ENCODE results near the gene SCT.

Gene SCT

DNA sequence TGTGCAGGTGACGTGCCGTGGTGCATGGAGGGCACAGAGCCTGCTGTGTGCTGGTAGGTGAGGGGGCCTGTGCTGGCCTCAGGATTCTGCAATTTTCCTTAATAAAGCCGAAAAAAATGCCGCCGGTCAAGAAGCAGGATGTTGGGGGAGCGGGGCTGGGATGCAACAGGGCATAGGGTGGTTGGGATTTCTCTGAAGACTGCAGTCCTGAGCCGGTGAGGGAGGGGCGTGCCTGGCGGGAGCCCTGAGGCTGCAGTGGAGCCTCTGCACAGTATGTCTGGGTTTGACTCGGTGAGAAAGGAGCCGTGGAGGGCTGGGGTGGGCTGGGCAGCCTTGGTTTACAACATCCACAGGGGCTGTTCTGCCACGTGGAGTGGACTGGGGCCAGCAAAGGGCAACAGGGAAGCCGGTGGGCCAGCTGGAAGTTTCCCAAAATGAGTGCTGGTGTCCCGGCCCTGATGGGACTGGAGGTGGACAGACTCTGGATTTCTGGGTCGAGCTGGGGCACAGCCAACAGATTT lies 3.6 kb downstream of the SCT start:
- DNase-seq (ENCODE audit: low read depth in 1 of 2, low spot score in 1 of 2) = no peak

DNA sequence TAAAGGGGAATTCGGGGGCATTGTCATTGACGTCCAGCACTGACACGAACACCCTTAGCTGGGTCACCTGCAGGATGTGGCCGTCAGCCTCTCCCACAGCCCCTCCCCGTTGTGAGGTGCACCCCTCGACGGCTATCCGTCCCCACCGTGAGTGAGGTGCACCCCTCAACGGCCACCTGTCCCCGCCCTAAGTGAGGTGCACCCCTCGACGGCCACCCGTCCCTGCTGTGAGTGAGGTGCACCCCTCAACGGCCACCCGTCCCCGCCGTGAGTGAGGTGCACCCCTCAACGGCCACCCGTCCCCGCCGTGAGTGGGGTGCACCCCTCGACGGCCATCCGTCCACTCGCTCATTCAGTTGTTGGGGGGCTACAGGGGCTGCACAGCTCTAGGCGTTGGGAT lies 5.1 kb downstream of the SCT start:
- DNase-seq (ENCODE audit: low read depth in 1 of 2, low spot score in 1 of 2) = no peak

DNA sequence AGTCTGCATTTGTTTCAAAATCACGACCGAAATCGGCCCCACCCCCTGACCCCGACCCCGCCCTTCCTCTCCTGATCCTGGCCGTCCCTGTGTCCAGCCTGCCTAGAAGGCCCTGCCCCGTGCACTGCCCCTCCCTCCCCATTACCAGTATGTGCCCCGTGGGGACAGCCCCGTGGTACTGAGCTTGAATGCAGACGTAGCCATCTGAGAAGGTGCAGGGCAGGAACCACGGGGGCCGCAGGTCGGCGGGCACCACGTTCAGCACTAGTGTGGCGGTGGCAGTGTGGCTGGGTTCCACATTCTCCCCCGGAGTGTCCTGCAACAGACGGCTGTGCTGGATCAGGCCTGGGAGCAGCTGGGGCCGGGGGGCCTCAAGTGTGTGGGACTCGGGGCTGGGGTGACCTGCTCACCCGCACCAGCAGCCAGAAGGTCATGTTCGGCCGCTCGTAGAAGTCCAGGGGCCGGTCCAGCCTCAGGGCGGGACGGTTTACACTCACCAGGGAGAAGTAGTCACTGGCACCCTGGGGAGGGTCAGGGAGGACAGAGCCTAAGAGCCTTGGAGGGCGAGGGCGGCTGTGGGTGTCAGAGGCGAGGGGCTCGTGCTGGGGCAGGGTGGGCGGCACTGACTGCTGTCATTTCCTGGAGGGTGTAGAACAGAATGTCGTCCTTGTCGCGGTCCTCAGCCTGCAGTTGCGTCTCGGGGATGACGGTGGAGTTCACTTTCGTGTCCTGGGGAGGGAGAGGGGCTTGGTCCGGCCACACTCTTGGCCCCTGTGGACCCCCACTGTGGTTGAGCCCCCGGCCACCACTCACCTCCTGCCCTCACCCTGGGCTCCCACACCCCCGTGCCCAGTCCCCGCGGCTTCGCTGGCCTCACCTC lies 5.8 kb downstream of the SCT start:
- no peak for DNase-seq (ENCODE audit: low read depth in 1 of 2, low spot score in 1 of 2)

DNA sequence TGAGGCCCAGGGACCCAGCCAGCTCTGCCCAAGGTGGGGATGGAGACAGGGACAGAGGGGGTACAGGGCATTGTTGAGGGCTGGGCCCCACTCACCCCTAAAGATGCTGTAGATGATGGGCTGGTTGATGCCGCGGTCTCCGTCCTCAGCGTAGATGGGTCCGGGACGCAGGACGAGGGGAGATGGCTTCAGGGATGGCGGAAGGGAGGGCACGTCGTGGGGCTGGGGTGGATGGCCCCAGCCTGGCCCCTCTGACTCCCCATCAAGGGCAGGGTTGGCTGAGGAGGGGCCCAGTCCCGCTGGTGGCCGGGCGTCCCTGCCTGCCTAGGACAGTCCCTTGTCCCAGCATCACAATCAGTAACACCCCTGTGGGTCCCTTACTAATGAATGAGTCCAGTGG lies 6.8 kb downstream of the SCT start:
- DNase-seq (ENCODE audit: low read depth in 1 of 2, low spot score in 1 of 2) = no peak

DNA sequence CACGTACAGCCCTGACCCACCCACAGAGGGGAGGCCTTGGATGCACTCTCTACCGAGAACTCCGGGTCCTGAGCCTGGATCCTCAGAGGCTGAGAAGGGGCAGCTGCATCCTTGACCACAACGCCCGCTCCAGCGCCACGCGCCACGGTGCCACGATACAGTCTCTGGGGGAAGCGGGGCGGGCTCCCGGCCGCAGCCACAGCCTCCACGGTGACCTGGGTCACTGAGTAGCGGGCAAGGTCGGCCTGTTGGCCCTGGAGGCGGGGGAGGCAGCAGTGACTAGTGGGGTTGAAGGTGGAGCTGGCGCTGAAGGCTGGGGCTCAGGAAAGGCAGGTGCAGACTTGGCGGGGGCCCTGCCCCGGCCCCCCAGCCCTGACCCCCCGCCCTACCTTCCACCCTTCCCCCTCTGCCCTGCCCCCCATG lies 7.3 kb downstream of the SCT start:
- no peak for DNase-seq (ENCODE audit: low read depth in 1 of 2, low spot score in 1 of 2)

DNA sequence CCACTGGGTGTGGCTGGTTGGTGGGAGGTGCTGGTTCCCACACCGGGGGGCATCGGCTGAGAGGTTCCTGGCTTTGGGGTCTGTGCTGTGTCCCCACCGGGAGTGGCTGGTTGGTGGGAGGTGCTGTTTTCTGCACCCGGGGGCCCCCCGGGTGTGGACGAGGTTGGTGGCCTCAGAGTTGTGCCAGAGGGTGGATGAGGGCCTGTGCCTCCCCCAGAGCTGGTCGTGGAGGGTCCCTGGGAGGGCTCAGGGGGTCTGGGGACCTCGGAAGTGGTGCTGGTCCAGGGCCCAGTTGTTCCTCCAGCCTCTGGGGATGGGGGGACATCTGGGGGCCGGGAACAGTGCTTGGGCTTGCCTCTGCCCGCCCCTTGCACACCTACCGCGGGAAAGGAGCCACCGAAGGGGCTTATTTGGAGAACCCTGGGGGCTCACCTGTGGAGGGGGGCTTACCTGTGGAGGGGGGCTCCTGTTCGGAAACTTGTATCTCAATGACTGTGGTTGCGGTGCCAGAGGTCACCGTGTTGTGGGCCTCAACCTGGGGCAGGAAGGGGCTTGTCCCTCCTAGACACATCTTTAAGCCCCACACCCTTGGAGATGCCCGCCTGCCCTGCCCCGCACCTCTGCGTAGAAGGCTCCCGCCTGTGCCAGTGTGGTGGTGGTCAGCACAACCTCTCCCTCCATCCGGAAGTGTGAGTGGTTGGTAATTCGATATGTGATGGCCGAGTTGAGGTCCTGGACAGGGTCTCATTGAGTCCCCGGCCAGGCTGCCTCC lies 7.9 kb downstream of the SCT start:
- DNase-seq (ENCODE audit: low read depth in 1 of 2, low spot score in 1 of 2) = no peak

DNA sequence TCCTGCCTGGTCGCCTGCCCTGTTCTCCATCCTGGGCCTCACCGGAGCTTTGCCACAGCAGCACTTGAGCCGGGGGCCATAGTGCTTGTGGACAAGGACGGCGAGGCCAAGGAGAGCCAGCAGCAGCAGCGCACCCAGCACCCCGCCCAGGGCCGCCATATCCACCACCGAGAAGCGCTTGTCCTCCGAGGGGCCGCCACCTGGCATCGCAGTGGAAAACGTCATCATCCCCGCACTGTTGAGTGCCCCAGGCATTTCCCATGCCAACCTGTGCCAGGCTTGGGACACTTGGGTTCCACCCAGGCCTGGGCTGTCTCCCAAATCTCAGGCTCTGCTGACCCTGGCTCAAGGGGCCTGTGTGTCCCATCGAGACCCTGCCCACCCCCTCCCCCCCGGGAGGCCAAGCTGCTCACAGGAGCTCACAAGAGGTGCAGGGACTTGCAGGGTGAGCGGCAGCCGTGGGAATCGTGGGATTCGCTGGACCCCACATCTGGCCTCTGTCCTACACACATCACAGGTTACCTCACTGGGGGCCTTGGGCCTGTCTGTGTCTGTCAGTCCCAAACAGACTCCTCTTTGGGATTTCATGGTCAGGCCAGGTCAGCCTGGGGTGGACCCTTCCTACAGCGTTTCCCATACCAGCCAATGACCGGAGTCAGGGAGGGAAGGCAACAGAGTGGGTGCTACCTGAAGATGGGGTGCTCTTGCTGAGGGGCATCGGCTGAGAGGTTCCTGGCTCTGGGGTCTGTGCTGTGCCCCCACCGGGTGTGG lies 8.9 kb downstream of the SCT start:
- DNase-seq (ENCODE audit: low read depth in 1 of 2, low spot score in 1 of 2) = no peak

DNA sequence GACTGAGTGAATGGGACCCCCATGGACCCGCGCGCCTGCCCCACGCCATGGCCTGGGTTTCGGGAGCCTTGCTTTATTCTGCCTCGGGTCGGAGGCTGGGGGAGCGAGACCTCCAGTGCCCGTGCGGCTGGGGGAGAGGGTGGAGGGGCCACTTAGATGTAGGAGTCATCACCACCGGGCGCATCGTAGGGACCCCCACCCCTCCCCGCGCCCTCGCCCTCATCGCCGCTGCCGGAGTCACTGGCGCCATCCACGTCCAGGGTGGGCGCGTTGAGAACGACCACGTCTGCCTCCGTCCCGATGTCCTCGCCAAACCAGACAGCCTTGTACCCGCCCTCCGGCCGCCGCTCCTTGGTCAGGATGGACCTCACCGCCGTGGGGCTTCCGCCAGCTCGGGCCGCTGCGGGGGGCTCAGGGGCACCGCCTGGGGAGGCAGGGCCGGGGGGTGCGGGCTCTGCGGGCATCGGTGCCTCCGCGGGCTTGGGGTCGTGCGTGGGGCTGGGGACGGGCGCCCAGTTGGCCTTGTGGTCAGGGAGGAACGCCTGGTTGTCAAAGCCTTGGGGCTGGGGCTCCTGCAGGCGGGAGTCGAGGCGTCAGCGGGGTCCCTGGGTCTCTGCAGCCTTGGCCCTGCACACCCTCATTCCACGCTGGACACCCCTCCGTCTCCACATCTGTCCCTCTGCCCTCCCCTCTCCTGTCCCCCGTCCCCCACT lies 9.6 kb downstream of the SCT start:
- no peak for DNase-seq (ENCODE audit: low read depth in 1 of 2, low spot score in 1 of 2)

DNA sequence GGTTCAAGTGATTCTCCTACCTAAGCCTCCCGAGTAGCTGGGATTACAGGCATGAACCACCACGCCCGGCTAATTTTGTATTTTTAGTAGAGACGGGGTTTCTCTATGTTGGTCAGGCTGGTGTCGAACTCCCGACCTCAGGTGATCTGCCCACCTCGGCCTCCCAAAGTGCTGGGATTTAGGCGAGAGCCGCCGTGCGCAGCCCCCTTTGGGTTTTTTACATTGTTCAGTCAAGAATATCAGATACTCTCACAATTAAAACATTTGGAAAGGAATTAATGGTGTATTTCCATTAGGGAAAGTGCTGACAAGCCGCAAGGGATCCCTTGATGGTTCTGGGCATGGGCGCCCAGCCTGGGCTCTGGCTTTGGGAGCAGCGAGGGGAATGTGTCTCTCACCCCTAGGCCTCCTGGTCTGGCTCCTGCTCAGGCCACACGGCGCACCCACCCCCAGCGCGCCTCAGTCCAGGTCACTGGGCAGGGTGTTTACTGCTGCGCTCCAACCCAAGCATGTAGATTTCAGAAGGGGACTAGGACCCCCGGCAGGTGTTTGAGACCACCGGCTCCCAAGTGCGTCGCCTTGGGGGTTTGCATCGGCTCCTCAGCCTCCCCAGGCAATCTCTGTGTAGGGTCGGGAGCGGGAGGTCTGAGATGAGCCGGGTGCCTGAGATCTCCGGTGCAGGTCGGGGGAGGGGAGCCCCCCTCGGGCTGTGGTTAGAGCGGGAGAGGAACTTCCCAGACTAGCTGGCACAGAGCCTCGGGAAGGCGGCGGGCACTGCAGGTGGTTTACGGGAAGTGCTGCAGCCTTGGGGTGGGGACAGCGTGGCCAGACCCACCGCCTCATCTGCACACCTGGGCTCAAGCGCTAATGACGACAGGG lies 10.4 kb downstream of the SCT start:
- DNase-seq (ENCODE audit: low read depth in 1 of 2, low spot score in 1 of 2) = no peak

DNA sequence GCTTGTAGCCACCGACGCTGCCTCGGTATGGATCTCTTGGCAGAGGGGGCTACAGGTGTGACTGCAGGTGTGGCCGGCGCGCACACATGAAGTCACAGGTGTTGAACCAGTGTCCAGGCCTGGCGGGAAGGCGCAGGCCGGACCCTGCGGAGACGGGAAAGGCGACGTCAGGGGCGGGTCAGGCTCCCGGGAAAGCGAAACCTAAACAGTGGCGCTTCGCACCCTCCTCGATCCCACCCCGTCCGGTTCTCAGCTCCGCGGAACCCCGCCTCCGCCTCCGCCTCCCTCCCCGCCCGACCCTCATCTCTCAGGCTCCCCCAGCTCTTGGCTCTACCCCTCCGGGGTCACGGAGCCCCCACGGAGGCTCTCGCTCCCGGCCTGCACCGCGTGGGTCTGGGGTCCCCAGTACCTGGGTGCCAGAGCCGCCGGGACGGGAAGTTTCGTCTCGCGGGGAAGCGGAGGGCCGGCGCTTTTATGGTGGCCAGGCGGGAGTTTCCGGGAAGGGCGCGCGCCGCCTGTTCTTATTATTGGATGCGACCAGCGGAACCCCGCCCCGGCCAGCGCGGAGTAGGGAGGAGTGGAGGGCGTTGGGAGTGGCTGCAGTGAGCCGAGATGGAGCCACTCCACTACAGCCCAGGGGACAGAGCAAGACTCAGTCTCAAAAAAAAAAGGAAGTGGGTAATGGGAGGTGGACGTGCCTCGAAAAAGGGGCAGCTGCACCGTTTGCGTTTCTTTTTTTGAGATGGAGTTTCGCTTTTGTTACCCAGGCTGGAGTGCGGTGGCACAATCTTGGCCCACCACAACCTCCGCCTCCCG lies 11.3 kb downstream of the SCT start, which contains the start of gene IRF7:
Gene IRF7, minus strand, starts transcription at position 447 of the 816 bp plus-strand sequence. CDS start 586 bp downstream, outside the sequence.
- peak; percentile 72 to 77 for DNase-seq (ENCODE audit: low read depth in 1 of 2, low spot score in 1 of 2)

DNA sequence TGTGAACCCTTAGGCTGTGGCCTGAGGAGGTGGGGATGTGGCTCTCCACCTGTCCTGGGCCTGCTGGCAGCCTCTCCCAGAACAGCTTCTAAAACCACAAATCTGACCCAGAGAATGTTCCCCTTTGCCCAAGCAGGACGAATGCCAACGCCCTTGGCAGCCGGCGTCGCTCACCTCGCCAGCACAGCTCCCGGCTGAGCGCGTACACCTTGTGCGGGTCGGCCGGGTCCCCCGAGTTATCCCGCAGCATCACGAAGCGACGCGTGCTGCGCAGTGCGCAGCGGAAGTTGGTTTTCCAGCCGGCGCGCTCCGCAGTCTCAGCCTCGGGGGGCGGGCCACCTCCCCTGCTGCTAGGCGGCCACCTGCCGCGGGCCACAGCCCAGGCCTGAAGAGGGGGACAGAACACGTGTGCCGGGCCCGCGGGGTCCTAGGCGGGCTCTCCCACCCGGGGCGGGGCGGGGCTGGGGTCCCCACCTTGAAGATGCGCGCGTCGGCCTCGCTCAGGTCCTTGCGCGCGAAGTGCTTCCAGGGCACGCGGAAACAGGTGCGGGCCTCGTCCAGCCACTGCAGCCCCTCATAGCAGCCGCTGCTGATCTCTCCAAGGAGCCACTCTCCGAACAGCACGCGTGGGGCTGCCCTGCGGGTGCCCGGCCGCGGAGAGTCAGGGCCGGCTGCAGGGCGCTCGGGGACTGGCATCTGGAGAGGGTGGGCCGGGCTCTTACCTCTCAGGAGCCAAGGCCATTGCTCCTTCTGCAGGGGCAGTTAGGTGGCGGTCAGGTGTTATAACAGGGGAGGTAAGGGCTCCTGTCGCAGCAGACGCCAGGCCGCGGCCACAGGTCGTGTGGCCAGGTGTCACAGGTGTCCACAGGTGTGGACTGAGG lies 12.1 kb downstream of the SCT start:
- DNase-seq (ENCODE audit: low read depth in 1 of 2, low spot score in 1 of 2) = no peak

DNA sequence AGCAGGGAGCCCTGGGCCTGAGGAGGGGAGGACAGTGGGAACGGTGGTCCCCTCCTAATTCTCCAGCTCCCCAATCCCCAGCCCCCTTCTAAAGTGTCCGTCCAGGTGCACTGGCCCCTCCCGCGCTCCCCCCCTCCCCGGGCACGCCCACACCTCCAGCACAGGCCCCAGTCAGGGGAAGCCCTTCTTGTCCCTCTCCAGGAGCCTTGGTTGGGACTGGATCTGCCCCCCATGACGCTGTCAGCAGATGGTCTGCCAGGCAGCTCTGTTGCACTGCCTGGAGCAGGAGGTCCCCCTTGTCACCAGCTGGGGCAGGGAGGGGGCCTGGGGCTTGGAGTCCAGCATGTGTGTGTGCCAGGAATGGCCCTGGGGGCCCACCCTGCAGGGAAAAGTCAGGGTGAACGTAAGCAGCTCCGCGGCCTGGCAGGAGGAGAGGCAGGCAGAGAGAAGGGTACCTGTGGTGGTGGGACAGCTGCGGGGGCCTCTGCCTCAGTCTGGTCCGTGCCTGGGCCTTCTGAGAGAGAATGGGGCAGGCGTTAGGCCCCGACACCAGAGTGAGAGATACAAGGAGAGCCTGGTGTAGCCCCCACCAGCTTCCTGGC lies 12.9 kb downstream of the SCT start:
- DNase-seq (ENCODE audit: low read depth in 1 of 2, low spot score in 1 of 2) = no peak

DNA sequence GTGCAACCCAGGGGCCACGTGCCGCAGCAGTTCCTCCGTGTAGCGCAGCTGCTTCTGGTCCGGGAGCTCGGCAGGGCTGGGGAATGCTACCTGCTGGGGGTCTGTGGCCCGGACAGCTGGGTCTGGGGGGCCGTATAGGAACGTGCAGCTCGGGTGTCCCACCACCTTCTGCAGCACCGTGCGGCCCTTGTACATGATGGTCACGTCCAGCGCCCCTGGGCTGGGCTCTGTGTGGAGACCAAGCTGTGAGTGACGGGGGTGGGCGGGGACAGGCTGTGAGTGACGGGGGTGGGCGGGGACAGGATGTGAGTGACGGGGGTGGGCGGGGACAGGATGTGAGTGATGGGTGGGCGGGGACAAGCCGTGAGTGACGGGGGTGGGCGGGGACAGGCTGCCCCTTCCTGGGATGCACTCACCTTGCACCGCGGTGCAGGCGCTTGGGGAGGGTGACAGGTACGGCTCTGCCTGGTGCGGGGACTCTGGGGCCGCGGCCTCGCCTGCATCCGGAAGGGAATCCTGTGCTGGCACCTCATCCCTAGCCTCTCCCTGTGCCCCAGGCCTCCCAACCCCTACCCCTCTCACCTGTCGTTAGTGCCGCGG lies 13.5 kb downstream of the SCT start:
- peak; percentile 55 to 72 for DNase-seq (ENCODE audit: low read depth in 1 of 2, low spot score in 1 of 2)

DNA sequence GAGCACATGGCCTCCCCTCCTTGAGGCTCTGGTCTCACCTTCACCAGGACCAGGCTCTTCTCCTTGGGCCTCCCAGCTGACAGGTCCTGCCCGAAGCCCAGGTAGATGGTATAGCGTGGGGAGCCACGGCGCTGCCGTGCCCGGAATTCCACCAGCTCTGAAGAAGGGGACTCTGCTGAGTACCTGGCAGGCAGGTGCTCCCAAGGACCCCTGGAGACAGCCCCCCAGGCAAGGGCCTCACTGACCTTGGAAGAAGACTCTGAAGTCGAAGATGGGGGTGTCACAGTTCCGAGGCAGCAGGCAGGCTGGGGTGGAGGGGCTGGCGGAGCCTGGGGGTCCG lies 14.1 kb downstream of the SCT start:
- DNase-seq (ENCODE audit: low read depth in 1 of 2, low spot score in 1 of 2) = no peak

DNA sequence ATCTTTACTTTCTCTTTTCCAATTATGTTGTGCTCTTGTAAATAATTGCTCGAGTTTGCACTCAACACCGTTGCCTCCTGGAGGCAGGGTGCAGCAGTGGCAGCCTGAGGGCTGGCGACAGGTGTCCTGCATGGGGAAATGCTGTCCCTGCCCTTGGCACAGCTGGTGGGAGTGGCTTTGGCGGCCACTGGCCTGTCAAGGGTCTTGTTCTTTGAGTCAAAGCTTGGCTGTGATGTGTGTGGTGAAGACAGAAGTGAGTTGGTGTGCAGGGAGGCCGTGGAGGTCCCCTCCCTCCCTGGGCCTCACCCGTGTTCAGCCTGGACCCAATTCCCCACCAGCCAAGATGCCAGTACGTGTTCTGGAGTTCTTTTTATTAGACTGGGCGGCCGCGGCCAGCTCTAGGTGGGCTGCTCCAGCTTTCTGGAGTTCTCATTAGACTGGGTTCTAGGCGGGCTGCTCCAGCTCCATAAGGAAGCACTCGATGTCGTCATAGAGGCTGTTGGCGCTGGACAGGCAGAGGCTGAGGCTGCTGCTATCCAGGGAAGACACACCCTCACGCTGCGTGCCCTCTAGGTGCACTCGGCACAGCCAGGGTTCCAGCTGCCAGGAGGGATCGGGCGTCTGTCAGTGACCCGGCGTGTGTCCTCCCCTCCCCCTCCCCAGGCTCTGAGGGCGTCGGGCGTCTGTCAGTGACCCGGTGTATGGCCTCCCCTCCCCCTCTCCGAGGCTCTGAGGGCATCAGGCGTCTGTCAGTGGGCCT lies 14.6 kb downstream of the SCT start:
- no peak for DNase-seq (ENCODE audit: low read depth in 1 of 2, low spot score in 1 of 2)
